Memory B cell (primary cell): ENCODE measurements around the gene RARRES2.
A peak's percentile ranks its signal among the peaks of the same experiment; 100 is the strongest.
"Not testable (repeated sequence)": the region's sequence is repeated elsewhere in the genome, so short reads cannot be mapped to it uniquely, and the experiment has no call there.

Experiments used
- ATAC-seq: fragments of 150-1000 bp; cut with Tn5 transposase; 2 replicates; pipeline ENCODE4 v1.10.0; 2021; ENCODE audit warnings: low read depth, mild to moderate bottlenecking, moderate library complexity
- DNase-seq, 2 donors: peaks; one replicate each; pipeline ENCODE4 v3.0.0; 2022; ENCODE audit warnings: low spot score in 2 of 2
- H3K27ac Mint-ChIP-seq: one replicate; pipeline ENCODE4 v1.8.0; 2022; ENCODE audit warnings: mild to moderate bottlenecking, moderate library complexity, mixed read lengths
- H3K27me3 Mint-ChIP-seq: one replicate; pipeline ENCODE4 v1.8.0; 2022; ENCODE audit warnings: mixed read lengths
- H3K36me3 Mint-ChIP-seq: one replicate; pipeline ENCODE4 v1.8.0; 2022; ENCODE audit warnings: mild to moderate bottlenecking, mixed read lengths
- H3K4me1 Mint-ChIP-seq: one replicate; pipeline ENCODE4 v1.8.0; 2022; ENCODE audit warnings: mixed read lengths
- H3K4me3 Mint-ChIP-seq: one replicate; pipeline ENCODE4 v1.8.0; 2022; ENCODE audit warnings: mild to moderate bottlenecking, moderate library complexity, mixed read lengths
- H3K9me3 Mint-ChIP-seq: one replicate; pipeline ENCODE4 v1.8.0; 2022; ENCODE audit warnings: mixed read lengths

Gene RARRES2

GRCh38 chr7:150341263-150342120 is at the start of gene RARRES2:
Gene RARRES2, minus strand, starts transcription at chr7:150341629. Its CDS starts 1,020 bp downstream, at chr7:150340609.
- H3K9me3 Mint-ChIP-seq = peaks cover 4% of the 10 kb centered on the region
- no peak within 1 kb of the TSS for H3K27ac Mint-ChIP-seq
- H3K27me3 Mint-ChIP-seq = peaks cover 24% of the 10 kb centered on the region
- H3K36me3 Mint-ChIP-seq = peaks cover 27% of the 10 kb centered on the region
- peaks cover 9% of the 10 kb centered on the region for H3K4me1 Mint-ChIP-seq
- ATAC-seq (no peak), DNase-seq (no peak)
- H3K4me3 Mint-ChIP-seq = peak within 1 kb of the TSS; percentile 30

- peaks cover under 1% of the 10 kb centered on the region for H3K4me1 Mint-ChIP-seq
- no peaks in the 10 kb centered on the region for H3K27me3 Mint-ChIP-seq
- no peak for ATAC-seq
- H3K9me3 Mint-ChIP-seq = no peaks in the 10 kb centered on the region
- H3K36me3 Mint-ChIP-seq = peaks cover 3% of the 10 kb centered on the region
- DNase-seq = no peak
- H3K4me3 Mint-ChIP-seq = no peak overlapping the region
- H3K27ac Mint-ChIP-seq = no peak overlapping the region
These were observed 48.8 kb upstream of the RARRES2 start for GRCh38 chr7:150390205-150390604.

GRCh38 chr7:150389532-150389816 is 48.0 kb upstream of the RARRES2 start:
- H3K9me3 Mint-ChIP-seq = no peaks in the 10 kb centered on the region
- peaks cover 3% of the 10 kb centered on the region for H3K36me3 Mint-ChIP-seq
- DNase-seq (no peak), ATAC-seq (no peak)
- no peak overlapping the region for H3K27ac Mint-ChIP-seq
- H3K4me3 Mint-ChIP-seq = no peak overlapping the region
- H3K27me3 Mint-ChIP-seq = no peaks in the 10 kb centered on the region
- peaks cover 2% of the 10 kb centered on the region for H3K4me1 Mint-ChIP-seq

- Mint-ChIP-seq H3K9me3 (no peaks in the 10 kb centered on the region), H3K27ac (no peak overlapping the region), H3K4me1 (peaks cover 2% of the 10 kb centered on the region), H3K4me3 (no peak overlapping the region), H3K27me3 (no peaks in the 10 kb centered on the region), H3K36me3 (peaks cover 3% of the 10 kb centered on the region)
- peak; percentile 22 for ATAC-seq
- no peak for DNase-seq
These were observed 47.5 kb upstream of the RARRES2 start for GRCh38 chr7:150388709-150389531.

GRCh38 chr7:150388306-150388705 is 46.9 kb upstream of the RARRES2 start:
- Mint-ChIP-seq H3K36me3 (peaks cover 3% of the 10 kb centered on the region), H3K27me3 (no peaks in the 10 kb centered on the region), H3K4me1 (peaks cover 2% of the 10 kb centered on the region), H3K27ac (no peak overlapping the region), H3K4me3 (no peak overlapping the region), H3K9me3 (no peaks in the 10 kb centered on the region)
- DNase-seq = no peak
- no peak for ATAC-seq

GRCh38 chr7:150385884-150386283 is 44.5 kb upstream of the RARRES2 start:
- H3K9me3 Mint-ChIP-seq, DNase-seq: not testable (repeated sequence)

DNA sequence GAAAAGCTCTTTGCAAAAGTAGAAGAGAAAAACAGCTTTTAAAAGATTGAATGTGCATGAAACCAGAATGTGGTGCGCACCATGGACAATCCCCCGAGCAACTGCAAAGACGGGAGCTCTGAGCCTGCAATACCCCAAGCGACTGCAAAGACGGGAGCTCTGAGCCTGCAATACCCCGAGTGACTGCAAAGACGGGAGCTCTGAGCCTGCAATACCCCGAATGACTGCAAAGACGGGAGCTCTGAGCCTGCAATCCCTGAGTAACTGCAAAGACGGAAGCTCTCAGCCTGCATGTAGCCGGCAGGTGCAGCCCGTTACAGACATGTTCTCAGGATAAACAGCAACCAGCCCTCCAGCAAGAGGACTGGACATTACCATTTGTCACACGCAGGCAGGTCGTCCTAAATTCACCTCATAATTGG is 43.9 kb upstream of the RARRES2 start:
- H3K9me3 Mint-ChIP-seq = no peaks in the 10 kb centered on the region
- H3K27ac Mint-ChIP-seq = no peak overlapping the region
- ATAC-seq (no peak), DNase-seq (no peak)
- peaks cover 3% of the 10 kb centered on the region for H3K36me3 Mint-ChIP-seq
- H3K27me3 Mint-ChIP-seq = no peaks in the 10 kb centered on the region
- peaks cover 23% of the 10 kb centered on the region for H3K4me1 Mint-ChIP-seq
- no peak overlapping the region for H3K4me3 Mint-ChIP-seq

More at GRCh38 chr7:150385884-150386283, 44.5 kb upstream of the RARRES2 start:
- H3K27me3 Mint-ChIP-seq, H3K4me3 Mint-ChIP-seq, H3K27ac Mint-ChIP-seq, H3K36me3 Mint-ChIP-seq, ATAC-seq: not testable (repeated sequence)
- H3K4me1 Mint-ChIP-seq = peaks cover 18% of the 10 kb centered on the region

DNA sequence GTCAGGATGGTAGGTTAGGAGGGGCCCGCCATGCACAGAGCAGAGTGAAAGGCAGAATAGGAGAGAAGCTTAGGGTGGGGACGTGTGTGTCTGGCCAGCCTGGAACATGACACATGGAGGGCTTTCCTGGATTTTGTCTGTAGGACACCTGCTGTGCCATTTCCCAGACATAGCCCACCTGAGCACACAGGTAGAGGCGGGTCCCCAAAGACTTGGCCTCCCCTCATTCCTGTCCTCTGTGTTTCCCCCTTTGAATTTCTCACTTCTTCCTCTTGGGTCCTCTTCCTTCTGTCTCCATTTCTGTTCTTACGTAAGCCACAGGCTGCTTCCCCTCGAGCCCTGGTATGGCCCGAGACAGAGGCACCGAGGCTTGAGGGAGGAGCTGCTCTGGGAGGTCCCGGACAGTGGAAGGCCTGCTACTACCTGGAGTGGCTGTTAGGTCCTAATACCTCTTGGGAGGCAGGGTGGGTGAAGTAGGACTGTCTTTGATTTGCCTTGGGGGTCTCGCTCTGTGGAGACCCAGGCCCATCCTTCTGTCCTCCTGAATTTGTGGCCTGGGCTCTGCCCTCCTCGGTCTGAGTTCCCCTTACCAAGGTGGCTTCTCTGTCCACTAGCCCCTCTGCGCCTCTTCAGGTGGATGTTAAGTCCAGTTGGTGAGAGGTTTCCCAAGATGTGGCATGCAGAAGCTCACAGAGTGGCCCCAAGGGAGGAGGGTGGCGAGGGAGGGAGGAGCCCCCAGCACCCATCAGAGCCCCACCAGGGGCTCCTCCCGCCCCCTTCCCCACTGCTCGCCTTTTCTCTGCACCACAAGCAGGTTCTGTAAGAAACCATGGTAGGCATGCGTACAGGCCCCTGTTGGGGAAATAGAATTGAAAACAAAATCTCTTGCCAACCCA is 43.2 kb upstream of the RARRES2 start:
- DNase-seq (no peak), ATAC-seq (no peak)
- no peak overlapping the region for H3K4me3 Mint-ChIP-seq
- H3K9me3 Mint-ChIP-seq = no peaks in the 10 kb centered on the region
- peak overlapping the region; percentile 73 for H3K27ac Mint-ChIP-seq
- H3K27me3 Mint-ChIP-seq = no peaks in the 10 kb centered on the region
- peaks cover 3% of the 10 kb centered on the region for H3K36me3 Mint-ChIP-seq
- peaks cover 30% of the 10 kb centered on the region for H3K4me1 Mint-ChIP-seq

DNA sequence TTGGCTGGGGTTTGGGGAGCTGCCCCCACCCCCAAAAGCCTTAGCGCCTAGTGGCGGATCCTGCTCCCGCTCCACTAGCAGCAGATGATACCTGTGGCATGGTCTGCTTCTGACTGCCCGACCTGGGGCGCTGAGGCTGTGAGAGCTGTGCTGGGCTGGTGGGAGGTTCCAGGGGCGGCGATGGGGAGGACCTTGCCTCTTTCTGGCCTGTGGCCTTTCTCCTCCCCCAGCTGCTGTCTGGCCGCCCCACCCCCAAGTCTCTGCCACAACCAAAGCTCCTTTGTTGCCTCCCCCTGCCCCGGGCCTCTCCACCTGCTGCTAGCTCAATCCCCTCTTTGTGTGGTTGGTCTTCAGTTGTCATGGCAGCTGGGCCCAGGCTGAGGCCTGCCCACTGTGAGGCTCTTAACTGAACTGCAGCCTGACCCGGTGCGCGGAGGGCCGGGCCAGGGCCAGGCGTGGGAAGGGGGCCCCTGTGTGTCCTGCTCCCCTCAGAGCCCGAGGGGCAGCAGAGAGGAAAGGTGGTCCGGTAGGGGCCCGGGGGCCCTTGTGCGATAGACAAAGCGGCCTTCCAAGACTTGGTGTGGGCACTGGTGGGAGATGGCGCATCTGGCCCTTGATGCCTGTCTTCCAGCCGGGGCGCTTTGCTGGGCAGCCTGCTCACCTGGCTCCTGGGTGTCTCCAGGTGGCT is 42.4 kb upstream of the RARRES2 start:
- Mint-ChIP-seq H3K4me1 (peaks cover 31% of the 10 kb centered on the region), H3K36me3 (peaks cover 3% of the 10 kb centered on the region), H3K9me3 (no peaks in the 10 kb centered on the region), H3K27ac (no peak overlapping the region), H3K27me3 (no peaks in the 10 kb centered on the region), H3K4me3 (no peak overlapping the region)
- no peak for DNase-seq
- no peak for ATAC-seq

DNA sequence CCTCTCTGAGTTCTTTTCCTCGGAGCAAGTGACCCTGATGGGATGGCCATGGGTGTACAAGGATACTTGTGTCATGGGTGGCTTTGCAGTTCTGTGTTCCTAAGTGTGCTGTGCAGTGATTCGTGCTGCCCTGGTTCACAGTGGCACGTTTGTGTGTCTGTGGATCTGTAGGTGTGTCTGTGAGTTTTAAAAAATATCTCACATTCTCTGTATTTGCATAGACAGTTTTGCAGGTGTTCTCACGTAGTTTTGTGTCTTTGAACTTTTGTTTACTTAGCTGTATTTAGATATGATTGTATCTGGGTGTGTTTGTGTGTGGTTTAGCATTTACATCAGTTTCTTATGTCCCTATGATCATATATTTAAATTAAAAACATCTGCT is 41.4 kb upstream of the RARRES2 start:
- no peak for DNase-seq
- peak overlapping the region; percentile 48 for H3K27ac Mint-ChIP-seq
- H3K27me3 Mint-ChIP-seq = no peaks in the 10 kb centered on the region
- H3K4me1 Mint-ChIP-seq = peaks cover 35% of the 10 kb centered on the region
- H3K9me3 Mint-ChIP-seq = no peaks in the 10 kb centered on the region
- ATAC-seq = no peak
- peaks cover 3% of the 10 kb centered on the region for H3K36me3 Mint-ChIP-seq
- no peak overlapping the region for H3K4me3 Mint-ChIP-seq

- H3K27me3 Mint-ChIP-seq = no peaks in the 10 kb centered on the region
- no peak for ATAC-seq
- H3K4me1 Mint-ChIP-seq = peaks cover 39% of the 10 kb centered on the region
- H3K27ac Mint-ChIP-seq = peak overlapping the region; percentile 84
- H3K4me3 Mint-ChIP-seq = peak overlapping the region; percentile 14
- H3K36me3 Mint-ChIP-seq = peaks cover 3% of the 10 kb centered on the region
- H3K9me3 Mint-ChIP-seq = no peaks in the 10 kb centered on the region
- no peak for DNase-seq
These were observed 40.9 kb upstream of the RARRES2 start for GRCh38 chr7:150382123-150382843.

- DNase-seq (no peak), ATAC-seq (no peak)
- H3K36me3 Mint-ChIP-seq = peaks cover 2% of the 10 kb centered on the region
- H3K9me3 Mint-ChIP-seq = no peaks in the 10 kb centered on the region
- H3K4me1 Mint-ChIP-seq = peaks cover 39% of the 10 kb centered on the region
- no peaks in the 10 kb centered on the region for H3K27me3 Mint-ChIP-seq
- H3K27ac Mint-ChIP-seq = peak overlapping the region; percentile 84
- H3K4me3 Mint-ChIP-seq = no peak overlapping the region
These were observed 40.3 kb upstream of the RARRES2 start for GRCh38 chr7:150381785-150382122.

DNA sequence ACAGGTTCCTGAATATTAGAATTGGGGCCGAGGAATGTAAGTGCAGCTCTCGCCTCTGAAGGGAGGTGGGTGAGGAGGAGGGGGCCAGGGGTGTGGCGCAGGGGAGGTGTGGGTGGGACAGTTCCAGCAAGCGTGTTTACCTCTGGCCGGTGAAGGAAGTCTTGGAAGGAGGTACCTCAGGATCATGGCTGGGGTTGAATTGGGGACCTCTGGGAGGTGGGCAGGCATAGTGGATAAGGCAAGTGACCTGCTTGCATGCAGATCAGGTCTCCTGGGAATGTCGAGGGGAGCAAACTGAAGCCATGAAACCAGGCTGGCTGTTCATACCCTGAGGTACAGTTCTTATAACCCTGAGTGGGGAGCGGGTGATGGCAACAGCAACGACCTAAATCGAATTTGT is 39.7 kb upstream of the RARRES2 start:
- no peaks in the 10 kb centered on the region for H3K9me3 Mint-ChIP-seq
- ATAC-seq = no peak
- no peaks in the 10 kb centered on the region for H3K36me3 Mint-ChIP-seq
- no peak overlapping the region for H3K4me3 Mint-ChIP-seq
- H3K27ac Mint-ChIP-seq = no peak overlapping the region
- H3K27me3 Mint-ChIP-seq = no peaks in the 10 kb centered on the region
- DNase-seq = no peak
- H3K4me1 Mint-ChIP-seq = peaks cover 45% of the 10 kb centered on the region
